ENCODE results near the gene CBR1. TPM values are rescaled to one million over a fixed set of nuclear protein-coding genes. Genes with fewer than 3 reads are reported as not detected.

Gene CBR1
- 107 and 132 TPM in 2 replicates for total RNA-seq

DNA sequence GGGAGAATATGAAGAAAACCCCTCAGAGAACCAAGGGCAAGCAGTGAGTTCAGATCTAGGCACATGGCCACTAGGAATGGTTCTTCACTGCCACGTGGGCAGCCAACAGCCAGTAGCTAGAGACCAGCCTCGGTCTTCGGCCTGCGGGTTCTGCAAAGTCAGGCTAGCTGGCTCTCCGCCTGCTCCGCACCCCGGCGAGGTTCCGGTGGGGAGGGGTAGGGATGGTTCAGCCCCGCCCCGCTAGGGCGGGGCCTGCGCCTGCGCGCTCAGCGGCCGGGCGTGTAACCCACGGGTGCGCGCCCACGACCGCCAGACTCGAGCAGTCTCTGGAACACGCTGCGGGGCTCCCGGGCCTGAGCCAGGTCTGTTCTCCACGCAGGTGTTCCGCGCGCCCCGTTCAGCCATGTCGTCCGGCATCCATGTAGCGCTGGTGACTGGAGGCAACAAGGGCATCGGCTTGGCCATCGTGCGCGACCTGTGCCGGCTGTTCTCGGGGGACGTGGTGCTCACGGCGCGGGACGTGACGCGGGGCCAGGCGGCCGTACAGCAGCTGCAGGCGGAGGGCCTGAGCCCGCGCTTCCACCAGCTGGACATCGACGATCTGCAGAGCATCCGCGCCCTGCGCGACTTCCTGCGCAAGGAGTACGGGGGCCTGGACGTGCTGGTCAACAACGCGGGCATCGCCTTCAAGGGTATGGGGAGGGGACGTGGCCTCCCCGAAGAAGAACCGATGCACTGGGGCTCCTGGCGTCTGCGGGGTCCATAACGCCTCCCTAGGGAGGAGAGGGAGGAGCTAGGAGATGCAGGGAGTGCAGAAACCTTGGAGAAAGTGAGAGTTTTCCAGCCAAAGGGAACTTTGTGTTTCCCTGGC lies at the start of gene CBR1:
CBR1 (plus strand) TSS at position 312 of the 871 bp plus-strand sequence; CDS start at position 404, 92 bp downstream.

DNA sequence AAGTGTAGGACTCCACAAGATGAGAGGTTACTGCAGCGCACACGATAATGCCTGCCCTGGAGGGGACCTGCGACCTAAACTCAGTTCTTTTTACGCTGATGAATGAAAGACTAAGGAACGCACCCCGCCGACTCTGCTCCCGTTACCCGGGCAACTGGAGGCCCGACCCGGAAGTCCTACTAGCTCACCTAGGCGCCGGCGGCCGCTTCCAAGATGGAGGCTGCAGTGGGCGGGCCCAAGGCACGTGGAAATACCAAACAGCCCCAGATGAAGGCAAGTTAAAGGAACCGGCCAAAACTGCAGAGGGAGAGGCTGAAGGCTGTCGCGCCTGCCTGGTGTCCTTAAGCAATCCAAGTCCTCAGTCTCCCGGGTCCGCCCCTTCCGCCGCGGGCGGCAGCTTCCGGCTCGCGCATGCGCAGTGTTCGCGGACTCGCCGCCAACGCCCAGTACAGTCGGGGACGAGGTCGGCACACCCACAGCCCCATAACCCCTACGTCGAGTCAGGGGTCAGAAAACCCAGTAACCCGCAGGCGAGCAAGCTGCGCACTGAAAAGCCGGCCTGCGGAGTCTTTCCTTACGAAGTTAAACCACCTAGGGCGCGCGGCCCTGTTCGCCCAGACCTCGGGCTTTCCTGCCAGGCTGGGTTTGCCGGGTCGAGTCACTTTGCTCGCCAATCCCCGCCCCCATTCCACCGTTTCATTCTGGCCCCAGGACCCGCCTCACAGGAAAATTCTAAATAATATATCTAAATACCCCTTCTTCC lies 9.5 kb upstream of the CBR1 start, which contains the start of gene SETD4:
SETD4 (minus strand) TSS at position 368 of the 763 bp plus-strand sequence. CDS start 1,638 bp downstream, outside the sequence.

Small RNA genes lying within 50 kb of the gene (small RNA-seq; reads per million reads assigned to genes)
- gene RNU6-992P: not detected

Other genes starting within 250 kb of the CBR1 start
- gene SETD4, start 9.5 kb upstream of the CBR1 start, total RNA-seq: 13.6 and 16.6 TPM in 2 replicates
- gene CBR3, start 65.1 kb downstream of the CBR1 start, total RNA-seq: 19.5 and 35.6 TPM in 2 replicates
- gene DOP1B, start 86.8 kb downstream of the CBR1 start, total RNA-seq: 7.4 and 10.7 TPM in 2 replicates

Measured in subcutaneous preadipocyte (primary cell).